ENCODE data around the gene BHLHE40. TPM values are rescaled to one million over a fixed set of nuclear protein-coding genes. Genes with fewer than 3 reads are reported as not detected.

BHLHE40 gene
- polyA plus RNA-seq, 1 donor from 2014 or later = not detected

DNA sequence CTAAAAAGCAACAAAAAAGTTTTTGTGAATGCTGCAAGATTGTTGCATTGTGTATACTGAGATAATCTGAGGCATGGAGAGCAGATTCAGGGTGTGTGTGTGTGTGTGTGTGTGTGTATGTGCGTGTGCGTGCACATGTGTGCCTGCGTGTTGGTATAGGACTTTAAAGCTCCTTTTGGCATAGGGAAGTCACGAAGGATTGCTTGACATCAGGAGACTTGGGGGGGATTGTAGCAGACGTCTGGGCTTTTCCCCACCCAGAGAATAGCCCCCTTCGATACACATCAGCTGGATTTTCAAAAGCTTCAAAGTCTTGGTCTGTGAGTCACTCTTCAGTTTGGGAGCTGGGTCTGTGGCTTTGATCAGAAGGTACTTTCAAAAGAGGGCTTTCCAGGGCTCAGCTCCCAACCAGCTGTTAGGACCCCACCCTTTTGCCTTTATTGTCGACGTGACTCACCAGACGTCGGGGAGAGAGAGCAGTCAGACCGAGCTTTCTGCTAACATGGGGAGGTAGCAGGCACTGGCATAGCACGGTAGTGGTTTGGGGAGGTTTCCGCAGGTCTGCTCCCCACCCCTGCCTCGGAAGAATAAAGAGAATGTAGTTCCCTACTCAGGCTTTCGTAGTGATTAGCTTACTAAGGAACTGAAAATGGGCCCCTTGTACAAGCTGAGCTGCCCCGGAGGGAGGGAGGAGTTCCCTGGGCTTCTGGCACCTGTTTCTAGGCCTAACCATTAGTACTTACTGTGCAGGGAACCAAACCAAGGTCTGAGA is 4.7 kb downstream of the BHLHE40 start:
- H3K36me3 ChIP-seq (ENCODE audit: insufficient read depth, low read length) = no peaks in the 10 kb centered on the region
- H3K27me3 ChIP-seq (ENCODE audit: insufficient read depth, low read depth, low read length) = peaks cover 77% of the 10 kb centered on the region
- H3K4me3 ChIP-seq (ENCODE audit: low read length) = no peak overlapping the region
- H3K9me2 ChIP-seq (ENCODE audit: insufficient read depth, low read length) = no peaks in the 10 kb centered on the region
- no peak overlapping the region for H3K9ac ChIP-seq (ENCODE audit: low read length)
- H3K27ac ChIP-seq (ENCODE audit: low read length) = no peak overlapping the region
- TF ChIP-seq SMC3 (conservative IDR thresholded peaks at IDR 0.05; ENCODE audit: poor library complexity) (no peak), RAD21 (conservative IDR thresholded peaks at IDR 0.05) (no peak), POLR2AphosphoS5 (IDR thresholded peaks at IDR 0.05) (no peak), EZH2 (IDR thresholded peaks at IDR 0.05; ENCODE audit: borderline replicate concordance, insufficient read depth, low read length, poor library complexity, severe bottlenecking) (no peak), TAF1 (IDR thresholded peaks at IDR 0.05; ENCODE audit: low read depth) (no peak), EP300 (conservative IDR thresholded peaks at IDR 0.05; ENCODE audit: poor library complexity, severe bottlenecking) (no peak), MXI1 (conservative IDR thresholded peaks at IDR 0.05; ENCODE audit: poor library complexity, severe bottlenecking) (no peak)
- TF ChIP-seq, protein P1, sequence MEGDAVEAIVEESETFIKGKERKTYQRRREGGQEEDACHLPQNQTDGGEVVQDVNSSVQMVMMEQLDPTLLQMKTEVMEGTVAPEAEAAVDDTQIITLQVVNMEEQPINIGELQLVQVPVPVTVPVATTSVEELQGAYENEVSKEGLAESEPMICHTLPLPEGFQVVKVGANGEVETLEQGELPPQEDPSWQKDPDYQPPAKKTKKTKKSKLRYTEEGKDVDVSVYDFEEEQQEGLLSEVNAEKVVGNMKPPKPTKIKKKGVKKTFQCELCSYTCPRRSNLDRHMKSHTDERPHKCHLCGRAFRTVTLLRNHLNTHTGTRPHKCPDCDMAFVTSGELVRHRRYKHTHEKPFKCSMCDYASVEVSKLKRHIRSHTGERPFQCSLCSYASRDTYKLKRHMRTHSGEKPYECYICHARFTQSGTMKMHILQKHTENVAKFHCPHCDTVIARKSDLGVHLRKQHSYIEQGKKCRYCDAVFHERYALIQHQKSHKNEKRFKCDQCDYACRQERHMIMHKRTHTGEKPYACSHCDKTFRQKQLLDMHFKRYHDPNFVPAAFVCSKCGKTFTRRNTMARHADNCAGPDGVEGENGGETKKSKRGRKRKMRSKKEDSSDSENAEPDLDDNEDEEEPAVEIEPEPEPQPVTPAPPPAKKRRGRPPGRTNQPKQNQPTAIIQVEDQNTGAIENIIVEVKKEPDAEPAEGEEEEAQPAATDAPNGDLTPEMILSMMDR (IDR thresholded peaks at IDR 0.05; ENCODE audit: poor library complexity, severe bottlenecking) = no peak
- TF ChIP-seq, protein P2, sequence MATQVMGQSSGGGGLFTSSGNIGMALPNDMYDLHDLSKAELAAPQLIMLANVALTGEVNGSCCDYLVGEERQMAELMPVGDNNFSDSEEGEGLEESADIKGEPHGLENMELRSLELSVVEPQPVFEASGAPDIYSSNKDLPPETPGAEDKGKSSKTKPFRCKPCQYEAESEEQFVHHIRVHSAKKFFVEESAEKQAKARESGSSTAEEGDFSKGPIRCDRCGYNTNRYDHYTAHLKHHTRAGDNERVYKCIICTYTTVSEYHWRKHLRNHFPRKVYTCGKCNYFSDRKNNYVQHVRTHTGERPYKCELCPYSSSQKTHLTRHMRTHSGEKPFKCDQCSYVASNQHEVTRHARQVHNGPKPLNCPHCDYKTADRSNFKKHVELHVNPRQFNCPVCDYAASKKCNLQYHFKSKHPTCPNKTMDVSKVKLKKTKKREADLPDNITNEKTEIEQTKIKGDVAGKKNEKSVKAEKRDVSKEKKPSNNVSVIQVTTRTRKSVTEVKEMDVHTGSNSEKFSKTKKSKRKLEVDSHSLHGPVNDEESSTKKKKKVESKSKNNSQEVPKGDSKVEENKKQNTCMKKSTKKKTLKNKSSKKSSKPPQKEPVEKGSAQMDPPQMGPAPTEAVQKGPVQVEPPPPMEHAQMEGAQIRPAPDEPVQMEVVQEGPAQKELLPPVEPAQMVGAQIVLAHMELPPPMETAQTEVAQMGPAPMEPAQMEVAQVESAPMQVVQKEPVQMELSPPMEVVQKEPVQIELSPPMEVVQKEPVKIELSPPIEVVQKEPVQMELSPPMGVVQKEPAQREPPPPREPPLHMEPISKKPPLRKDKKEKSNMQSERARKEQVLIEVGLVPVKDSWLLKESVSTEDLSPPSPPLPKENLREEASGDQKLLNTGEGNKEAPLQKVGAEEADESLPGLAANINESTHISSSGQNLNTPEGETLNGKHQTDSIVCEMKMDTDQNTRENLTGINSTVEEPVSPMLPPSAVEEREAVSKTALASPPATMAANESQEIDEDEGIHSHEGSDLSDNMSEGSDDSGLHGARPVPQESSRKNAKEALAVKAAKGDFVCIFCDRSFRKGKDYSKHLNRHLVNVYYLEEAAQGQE (IDR thresholded peaks at IDR 0.05; ENCODE audit: borderline replicate concordance) = no peak
- peaks cover 3% of the 10 kb centered on the region for H3F3A ChIP-seq (ENCODE audit: insufficient read depth, low read length, poor library complexity, severe bottlenecking)
- H4K20me1 ChIP-seq (ENCODE audit: insufficient read depth) = no peaks in the 10 kb centered on the region
- H3K79me2 ChIP-seq (replicated peaks; ENCODE audit: insufficient read depth, low read length) = no peaks in the 10 kb centered on the region
- no peaks in the 10 kb centered on the region for H3K9me3 ChIP-seq (ENCODE audit: low read length)
- H2AFZ ChIP-seq (ENCODE audit: low read depth, low read length) = no peak overlapping the region
- H3K4me2 ChIP-seq (ENCODE audit: low read length) = no peak overlapping the region

DNA sequence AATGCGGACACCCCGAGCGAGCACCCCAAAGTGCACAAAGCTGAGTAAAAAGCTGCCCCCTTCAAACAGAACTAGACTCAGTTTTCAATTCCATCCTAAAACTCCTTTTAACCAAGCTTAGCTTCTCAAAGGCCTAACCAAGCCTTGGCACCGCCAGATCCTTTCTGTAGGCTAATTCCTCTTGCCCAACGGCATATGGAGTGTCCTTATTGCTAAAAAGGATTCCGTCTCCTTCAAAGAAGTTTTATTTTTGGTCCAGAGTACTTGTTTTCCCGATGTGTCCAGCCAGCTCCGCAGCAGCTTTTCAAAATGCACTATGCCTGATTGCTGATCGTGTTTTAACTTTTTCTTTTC is 5.3 kb downstream of the BHLHE40 start:
- Histone ChIP-seq H3K36me3 (ENCODE audit: insufficient read depth, low read length) (no peaks in the 10 kb centered on the region), H3K4me2 (ENCODE audit: low read length) (no peak overlapping the region), H4K20me1 (ENCODE audit: insufficient read depth) (no peaks in the 10 kb centered on the region), H3K27me3 (ENCODE audit: insufficient read depth, low read depth, low read length) (peaks cover 73% of the 10 kb centered on the region), H3K9me3 (ENCODE audit: low read length) (no peaks in the 10 kb centered on the region), H3F3A (ENCODE audit: insufficient read depth, low read length, poor library complexity, severe bottlenecking) (peaks cover 2% of the 10 kb centered on the region), H3K9me2 (ENCODE audit: insufficient read depth, low read length) (no peaks in the 10 kb centered on the region), H3K79me2 (replicated peaks; ENCODE audit: insufficient read depth, low read length) (no peaks in the 10 kb centered on the region), H3K9ac (ENCODE audit: low read length) (no peak overlapping the region), H3K4me3 (ENCODE audit: low read length) (no peak overlapping the region), H2AFZ (ENCODE audit: low read depth, low read length) (no peak overlapping the region), H3K27ac (ENCODE audit: low read length) (no peak overlapping the region)
- TF ChIP-seq, protein P2 (IDR thresholded peaks at IDR 0.05; ENCODE audit: borderline replicate concordance) = no peak
- TF ChIP-seq TAF1 (IDR thresholded peaks at IDR 0.05; ENCODE audit: low read depth) (no peak), RAD21 (conservative IDR thresholded peaks at IDR 0.05) (no peak)

All from neural cell (in vitro differentiated cells).